ENCODE measurements around the gene PRKAG3.

DNA sequence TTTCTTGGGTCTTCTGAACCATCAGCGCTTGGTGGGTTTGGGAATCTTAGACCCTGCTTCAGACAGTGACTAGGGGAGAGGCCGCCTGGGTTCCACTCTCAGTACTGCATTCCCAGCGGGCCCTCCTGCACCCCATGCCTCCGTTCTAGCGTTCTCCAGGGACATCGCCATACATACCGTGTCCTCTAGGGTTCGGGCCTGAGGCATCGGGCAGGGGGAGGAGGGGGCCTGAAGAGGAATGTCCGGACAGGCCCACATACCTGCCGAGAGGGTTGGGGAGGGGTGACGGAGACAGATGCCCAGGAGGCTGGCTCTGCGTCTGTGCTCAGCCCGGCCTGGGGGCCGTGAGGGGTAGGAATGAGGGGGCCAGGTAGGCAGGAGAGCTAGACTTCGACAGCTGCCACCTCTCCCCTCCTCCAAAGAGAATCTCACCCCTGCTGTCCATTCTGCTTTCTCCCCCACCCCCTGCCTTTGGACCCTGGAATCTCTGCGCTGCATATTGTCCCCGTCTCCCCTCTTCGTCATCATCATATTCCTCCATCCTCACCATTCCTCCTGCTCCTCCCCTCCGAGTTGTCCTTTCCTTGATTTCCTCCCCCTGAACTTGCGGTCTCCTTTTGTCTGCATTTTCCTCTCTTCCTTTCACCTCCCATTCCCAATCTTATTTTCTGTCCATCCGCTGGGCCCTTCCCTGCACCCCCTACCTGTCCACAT is 41.2 kb upstream of the PRKAG3 start:
- TF ChIP-seq EZH2 (IDR thresholded peaks at IDR 0.05) = no peak
- TF ChIP-seq POLR2AphosphoS5 (IDR thresholded peaks at IDR 0.05; ENCODE audit: borderline replicate concordance, low read depth, low read length) = no peak
